DND-41 (cell line): Measurements from ENCODE around the gene TMC3.

ENCODE experiments used
- ATAC-seq: fragments of 200-7000 bp; cut with Tn5 transposase; 3 replicates; pipeline ENCODE4 v1.9.1; 2021; ENCODE audit warnings: low read depth; ENCODE audit not compliant: insufficient read depth
- DNase-seq: peaks from one replicate; pipeline ENCODE4 v3.0.0-alpha.2; 2020
- H2AFZ ChIP-seq: 2 replicates; pipeline ENCODE4 v1.6.0; 2012; ENCODE audit warnings: low read depth, low read length
- H3K27ac ChIP-seq: 2 replicates; pipeline ENCODE4 v1.5.1; 2012; ENCODE audit warnings: low read length, inconsistent platforms
- H3K27me3 ChIP-seq: fragments of 200-600 bp; sonication (generic); 2 replicates; pipeline ENCODE4 v1.6.0; 2012; ENCODE audit warnings: low read length, mild to moderate bottlenecking, inconsistent platforms; ENCODE audit not compliant: insufficient read depth, poor library complexity
- H3K36me3 ChIP-seq: 2 replicates; pipeline ENCODE4 v1.5.1; 2012; ENCODE audit warnings: low read length, inconsistent platforms; ENCODE audit not compliant: insufficient read depth
- H3K4me1 ChIP-seq: 2 replicates; pipeline ENCODE4 v1.5.1; 2012; ENCODE audit warnings: mild to moderate bottlenecking, low read length; ENCODE audit not compliant: insufficient read depth
- H3K4me2 ChIP-seq: 2 replicates; pipeline ENCODE4 v1.6.0; 2012; ENCODE audit warnings: mild to moderate bottlenecking, moderate library complexity, low read length, inconsistent platforms; ENCODE audit not compliant: insufficient read depth
- H3K4me3 ChIP-seq, 2 experiments: fragments of 200-600 bp in 1 of 2; shearing (Covaris generic) in 1 of 2; 2 replicates each; pipeline ENCODE4 v1.5.1; 2012 to 2016; ENCODE audit warnings: inconsistent platforms in 2 of 2, low read length in 2 of 2, mild to moderate bottlenecking in 2 of 2, low read depth in 1 of 2, moderate library complexity in 1 of 2
- H3K79me2 ChIP-seq: 2 replicates; pipeline ENCODE4 v1.6.0; 2012; ENCODE audit warnings: low read length, inconsistent platforms; ENCODE audit not compliant: insufficient read depth
- H3K9ac ChIP-seq: 2 replicates; pipeline ENCODE4 v1.6.0; 2012; ENCODE audit warnings: low read depth, mild to moderate bottlenecking, inconsistent platforms, low read length, moderate library complexity
- H3K9me3 ChIP-seq: 2 replicates; pipeline ENCODE4 v1.5.1; 2012; ENCODE audit warnings: low read length, moderate library complexity, mild to moderate bottlenecking, inconsistent platforms; ENCODE audit not compliant: insufficient read depth, severe bottlenecking
- H4K20me1 ChIP-seq: 2 replicates; pipeline ENCODE4 v1.6.0; 2012; ENCODE audit warnings: low read length; ENCODE audit not compliant: insufficient read depth
- CTCF ChIP-seq: IDR thresholded peaks from 2 replicates; pipeline ENCODE4 v1.5.1; 2012; ENCODE audit warnings: borderline replicate concordance, low read length, moderate library complexity, mild to moderate bottlenecking; ENCODE audit not compliant: poor library complexity, severe bottlenecking; ENCODE audit errors: extremely low read depth
- EZH2 ChIP-seq: IDR thresholded peaks from 3 replicates; pipeline ENCODE4 v1.6.1; 2012; ENCODE audit warnings: borderline replicate concordance, low read depth, mild to moderate bottlenecking, moderate library complexity, low read length, inconsistent platforms; ENCODE audit not compliant: severe bottlenecking

The TMC3 gene

GRCh38 chr15:81363718-81364500 lies 10.1 kb downstream of the TMC3 start:
- Histone ChIP-seq H3K36me3 (no peaks in the 10 kb centered on the region), H3K4me3 (no peak overlapping the region), H3K27ac (no peak overlapping the region), H3K9ac (no peak overlapping the region), H3K9me3 (no peaks in the 10 kb centered on the region), H3K27me3 (no peaks in the 10 kb centered on the region), H3K79me2 (no peaks in the 10 kb centered on the region), H2AFZ (no peak overlapping the region), H3K4me1 (no peaks in the 10 kb centered on the region), H3K4me2 (no peak overlapping the region), H4K20me1 (no peaks in the 10 kb centered on the region)
- ATAC-seq (no peak), DNase-seq (no peak)
- TF ChIP-seq EZH2: no peak
- no peak for TF ChIP-seq CTCF

GRCh38 chr15:81363276-81363675 lies 10.7 kb downstream of the TMC3 start:
- Histone ChIP-seq H3K9ac (no peak overlapping the region), H3K4me3 (no peak overlapping the region), H3K79me2 (no peaks in the 10 kb centered on the region), H2AFZ (no peak overlapping the region), H3K9me3 (no peaks in the 10 kb centered on the region), H3K36me3 (no peaks in the 10 kb centered on the region), H3K4me1 (no peaks in the 10 kb centered on the region), H4K20me1 (no peaks in the 10 kb centered on the region), H3K4me2 (no peak overlapping the region), H3K27me3 (no peaks in the 10 kb centered on the region), H3K27ac (no peak overlapping the region)
- DNase-seq: no peak
- no peak for ATAC-seq
- TF ChIP-seq CTCF: no peak
- no peak for TF ChIP-seq EZH2

GRCh38 chr15:81362790-81363189 lies 11.2 kb downstream of the TMC3 start:
- no peak overlapping the region for H3K4me3 ChIP-seq
- H3K27ac ChIP-seq: no peak overlapping the region
- no peaks in the 10 kb centered on the region for H3K9me3 ChIP-seq
- H4K20me1 ChIP-seq: no peaks in the 10 kb centered on the region
- no peak for DNase-seq
- no peak overlapping the region for H3K4me2 ChIP-seq
- H3K4me1 ChIP-seq: no peaks in the 10 kb centered on the region
- no peaks in the 10 kb centered on the region for H3K27me3 ChIP-seq
- H3K9ac ChIP-seq: no peak overlapping the region
- no peak overlapping the region for H2AFZ ChIP-seq
- TF ChIP-seq EZH2 (no peak), CTCF (no peak)
- no peak for ATAC-seq
- no peaks in the 10 kb centered on the region for H3K36me3 ChIP-seq
- H3K79me2 ChIP-seq: no peaks in the 10 kb centered on the region
